ENCODE measurements around the gene SPTSSB. TPM values are rescaled to one million over a fixed set of nuclear protein-coding genes. Genes with fewer than 3 reads are reported as not detected.

SPTSSB gene
- total and polyA plus RNA-seq, 7 donors: 0.09 to 6.0 (median 0.46) TPM; not detected in 4

GRCh38 chr3:161332792-161333191, 38.5 kb downstream of the SPTSSB start:
- H3K4me3 ChIP-seq: no peak overlapping the region
- intact Hi-C loops (cut with DNase I): no loop called here
- no peak overlapping the region for H3K27ac ChIP-seq
- TF ChIP-seq POLR2A (IDR thresholded peaks at IDR 0.05) (no peak), CTCF (IDR thresholded peaks at IDR 0.05) (no peak), EP300 (IDR thresholded peaks at IDR 0.05) (no peak), POLR2AphosphoS5 (IDR thresholded peaks at IDR 0.05) (no peak)
- no peaks in the 10 kb centered on the region for H3K9me3 ChIP-seq
- no peaks in the 10 kb centered on the region for H3K27me3 ChIP-seq
- H3K36me3 ChIP-seq: no peaks in the 10 kb centered on the region
- 6 to 30% methylated on average over 1 of the region's 1 CpG for WGBS, 2 donors
- H3K4me1 ChIP-seq: no peaks in the 10 kb centered on the region
- DNase-seq: no peak

- Histone ChIP-seq H3K27me3 (no peaks in the 10 kb centered on the region), H3K27ac (no peak overlapping the region), H3K4me1 (no peaks in the 10 kb centered on the region), H3K36me3 (no peaks in the 10 kb centered on the region), H3K9me3 (no peaks in the 10 kb centered on the region), H3K4me3 (no peak overlapping the region)
- no peak for DNase-seq
- 90 to 94% methylated on average over 2 of the region's 2 CpGs for WGBS, 2 donors
- TF ChIP-seq POLR2AphosphoS5 (IDR thresholded peaks at IDR 0.05) (no peak), CTCF (IDR thresholded peaks at IDR 0.05) (no peak), EP300 (IDR thresholded peaks at IDR 0.05) (no peak), POLR2A (IDR thresholded peaks at IDR 0.05) (no peak)
- intact Hi-C loops (cut with DNase I): no loop called here
Observed at GRCh38 chr3:161325059-161325458, 46.3 kb downstream of the SPTSSB start.

GRCh38 chr3:161323926-161324621, 47.2 kb downstream of the SPTSSB start:
- no peaks in the 10 kb centered on the region for H3K36me3 ChIP-seq
- H3K4me1 ChIP-seq: no peaks in the 10 kb centered on the region
- no peaks in the 10 kb centered on the region for H3K9me3 ChIP-seq
- intact Hi-C loops (cut with DNase I): no loop called here
- H3K4me3 ChIP-seq: no peak overlapping the region
- TF ChIP-seq POLR2A (IDR thresholded peaks at IDR 0.05): no peak
- H3K27me3 ChIP-seq: no peaks in the 10 kb centered on the region
- no peak for DNase-seq
- H3K27ac ChIP-seq: no peak overlapping the region

GRCh38 chr3:161322781-161323568, 48.3 kb downstream of the SPTSSB start:
- Histone ChIP-seq H3K4me1 (no peaks in the 10 kb centered on the region), H3K9me3 (no peaks in the 10 kb centered on the region), H3K27me3 (no peaks in the 10 kb centered on the region), H3K27ac (no peak overlapping the region), H3K36me3 (no peaks in the 10 kb centered on the region), H3K4me3 (no peak overlapping the region)
- WGBS, 2 donors: 26 to 68% methylated on average over 2 of the region's 2 CpGs
- no peak for DNase-seq
- intact Hi-C loops (cut with DNase I): no loop called here
- no peak for TF ChIP-seq POLR2AphosphoS5 (IDR thresholded peaks at IDR 0.05)
- TF ChIP-seq POLR2A (IDR thresholded peaks at IDR 0.05): no peak
- no peak for TF ChIP-seq CTCF (IDR thresholded peaks at IDR 0.05)
- TF ChIP-seq EP300 (IDR thresholded peaks at IDR 0.05): no peak

GRCh38 chr3:161320837-161321236, 50.5 kb downstream of the SPTSSB start:
- intact Hi-C loops (cut with DNase I): no loop called here
- WGBS, 2 donors: 91 to 95% methylated on average over 1 of the region's 1 CpG

More at GRCh38 chr3:161320837-161321236, 50.5 kb downstream of the SPTSSB start:
- Histone ChIP-seq H3K4me3 (no peak overlapping the region), H3K9me3 (no peaks in the 10 kb centered on the region), H3K27ac (no peak overlapping the region), H3K27me3 (no peaks in the 10 kb centered on the region), H3K36me3 (no peaks in the 10 kb centered on the region), H3K4me1 (no peaks in the 10 kb centered on the region)
- no peak for DNase-seq
- TF ChIP-seq POLR2AphosphoS5 (IDR thresholded peaks at IDR 0.05) (no peak), POLR2A (IDR thresholded peaks at IDR 0.05) (no peak)
